ENCODE measurements around the gene ROM1.
A peak's percentile ranks its signal among the peaks of the same experiment; 100 is the strongest.

DNA sequence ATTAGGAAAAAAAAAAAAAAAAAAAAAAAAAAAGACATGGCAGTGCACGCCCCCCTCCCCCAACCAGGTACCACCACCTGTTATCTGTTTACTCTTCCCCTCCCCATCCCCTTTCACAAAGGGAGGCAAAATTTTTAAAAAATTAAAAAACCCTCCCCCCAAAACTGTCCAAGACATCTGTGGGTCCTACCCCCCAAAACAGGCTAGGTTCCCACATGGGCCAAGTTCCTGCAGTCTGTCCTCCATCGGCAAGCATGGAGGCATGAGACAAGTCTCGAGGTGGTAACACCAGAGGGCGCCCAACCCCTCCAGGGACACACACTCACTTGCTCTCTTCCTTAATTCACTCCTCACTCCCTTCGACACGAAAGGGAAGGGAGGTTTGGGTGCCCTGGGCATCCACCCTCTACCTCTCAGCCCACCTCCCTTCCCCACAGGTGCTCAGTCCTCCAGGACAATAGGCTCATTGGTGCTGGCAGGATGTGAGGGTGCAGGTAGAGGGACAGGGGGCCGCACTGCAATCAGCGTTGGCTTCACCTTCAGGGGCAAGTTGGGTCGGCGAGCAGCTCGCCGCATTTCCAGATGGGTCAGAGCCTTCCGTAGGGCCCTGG is 19.5 kb upstream of the ROM1 start:
- peak in 2 of 3 donors; percentile 20 to 32 for TF ChIP-seq POLR2AphosphoS5 (IDR thresholded peaks at IDR 0.05)
- TF ChIP-seq CTCF (IDR thresholded peaks at IDR 0.05) = peak in 2 of 3 donors; percentile 26 to 41

All from breast epithelium (tissue), 3 donors.